Endometrial microvascular endothelial cells (primary cell): ENCODE data around the gene RBFOX1. TPM values are rescaled to one million over a fixed set of nuclear protein-coding genes. Genes with fewer than 3 reads are reported as not detected.
"Not testable (repeated sequence)": the region's sequence is repeated elsewhere in the genome, so short reads cannot be mapped to it uniquely, and the experiment has no call there.

Source experiments
- in situ Hi-C: cut with HindIII; loops from 2 replicates; pipeline ENCODE4 v1.10.0; 2017; ENCODE audit warnings: low sequenced_read_pairs, low pct_unique_long_range_greater_than_20kb; ENCODE audit errors: inconsistent ontology term
- total RNA-seq: library from RNA; depleted of rRNA; stranded (reverse); fragments of >200 nt; gene quantifications from one replicate; pipeline ENCODE4 v1.2.3, GENCODE V29; 2015; ENCODE audit errors: inconsistent ontology term

RBFOX1 gene
- total RNA-seq, 1 donor from 2014 or later, result not detected

GRCh38 chr16:7497691-7498090 lies 165.0 kb downstream of the RBFOX1 start:
- in situ Hi-C loops, result no loop called here

DNA sequence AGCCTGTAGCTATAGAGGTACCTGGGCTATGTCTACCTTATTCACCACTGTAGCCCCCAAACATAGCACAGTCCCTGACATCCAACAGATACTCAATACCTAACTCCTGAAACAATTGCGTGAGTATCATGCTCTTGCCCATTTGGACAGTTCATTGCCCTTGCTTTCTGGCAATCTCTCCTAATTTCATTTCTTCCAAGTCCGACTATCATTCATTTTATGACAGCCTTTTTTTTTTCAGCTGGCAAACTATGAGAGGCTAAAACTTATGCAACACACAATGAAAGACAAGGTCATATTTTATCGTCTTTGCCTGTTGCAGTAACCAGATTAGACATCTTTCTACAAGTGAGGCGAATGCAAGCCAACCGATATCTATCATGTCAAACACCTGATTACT lies 169.2 kb downstream of the RBFOX1 start:
- in situ Hi-C loops, result no loop called here

DNA sequence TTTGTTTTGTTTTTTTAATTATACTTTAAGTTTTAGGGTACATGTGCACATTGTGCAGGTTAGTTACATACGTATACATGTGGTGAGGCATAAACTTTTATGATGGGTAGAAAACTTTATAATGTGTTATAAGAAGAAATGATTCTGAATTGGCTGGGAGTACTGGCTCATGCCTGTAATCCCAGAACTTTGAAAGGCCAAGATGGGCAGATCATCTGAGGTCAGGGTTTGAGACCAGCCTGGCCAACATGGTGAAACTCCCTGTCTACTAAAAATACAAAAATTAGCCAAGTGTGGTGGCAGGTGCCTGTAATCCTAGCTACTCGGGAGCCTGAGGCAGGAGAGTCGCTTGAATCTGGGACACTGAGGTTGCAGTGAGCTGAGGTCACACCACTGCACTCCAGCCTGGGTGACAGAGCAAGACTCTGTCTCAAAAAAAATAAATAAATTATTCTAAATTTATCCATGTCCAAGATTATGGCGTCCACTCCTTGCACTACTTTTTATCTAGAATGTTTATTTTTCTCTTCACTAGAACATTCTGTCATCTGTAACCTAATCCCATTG lies 170.0 kb downstream of the RBFOX1 start:
- in situ Hi-C loops, result not testable (repeated sequence)

- in situ Hi-C loops, result no loop called here
These were observed 171.0 kb downstream of the RBFOX1 start for GRCh38 chr16:7503666-7504065.

- in situ Hi-C loops, result no loop called here
These were observed 172.2 kb downstream of the RBFOX1 start for GRCh38 chr16:7504844-7505243.

- in situ Hi-C loops, result no loop called here
These were observed 172.8 kb downstream of the RBFOX1 start for GRCh38 chr16:7505495-7505894.

DNA sequence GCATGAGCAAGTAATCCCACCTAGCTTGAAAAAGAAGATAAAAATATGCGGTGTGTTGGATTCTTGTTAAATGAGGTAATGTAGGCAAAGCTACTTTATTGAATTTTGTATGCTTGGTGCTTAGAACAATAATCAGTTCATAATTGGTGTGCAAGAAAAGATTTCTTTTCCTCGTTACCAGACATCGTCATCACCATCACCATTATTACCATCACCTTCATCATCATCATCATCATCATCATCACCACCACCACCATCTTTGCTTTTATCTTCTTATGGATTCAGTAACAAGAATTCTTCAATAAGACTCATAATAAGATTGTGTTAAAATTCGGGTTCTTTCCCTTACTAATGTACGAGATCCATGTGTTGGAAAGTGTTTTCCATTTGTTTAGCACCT lies 173.7 kb downstream of the RBFOX1 start:
- in situ Hi-C loops, result no loop called here

GRCh38 chr16:7508656-7509055 lies 176.0 kb downstream of the RBFOX1 start:
- in situ Hi-C loops, result no loop called here

GRCh38 chr16:7509963-7510601 lies 177.4 kb downstream of the RBFOX1 start:
- in situ Hi-C loops, result no loop called here

DNA sequence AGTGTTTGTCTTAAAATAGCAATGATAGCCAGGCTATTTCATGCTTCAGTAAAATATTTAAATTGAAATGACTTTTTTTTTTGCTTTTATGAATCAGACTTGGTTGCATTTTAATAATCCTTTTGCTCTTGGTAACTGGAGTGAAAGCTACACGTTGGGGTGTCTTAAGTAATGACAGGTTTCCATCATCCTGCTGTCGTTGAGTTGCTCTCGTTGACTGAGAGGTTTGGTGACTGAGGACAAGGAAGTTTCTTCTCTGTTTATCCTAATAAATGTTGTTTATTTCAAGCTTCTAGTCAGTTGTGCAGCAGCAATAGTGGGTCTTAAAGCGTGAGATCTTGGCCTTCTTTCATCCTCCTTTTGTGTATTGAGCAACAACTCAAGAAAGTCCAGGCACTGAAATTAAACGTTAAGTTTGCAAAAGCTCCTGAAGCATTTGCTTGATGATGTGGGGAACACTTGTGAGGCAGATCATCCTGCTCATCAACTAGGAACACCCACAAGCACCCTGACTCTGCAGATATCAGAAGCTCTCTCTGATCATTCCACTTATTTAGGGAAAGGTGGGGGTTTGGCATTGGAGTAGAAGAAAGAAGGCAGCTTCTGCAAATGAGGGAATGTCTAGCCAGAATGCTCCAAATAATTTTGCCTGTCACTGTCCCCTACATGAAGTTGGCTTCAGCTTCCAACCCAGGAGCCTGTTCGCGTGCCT lies 179.1 kb downstream of the RBFOX1 start:
- in situ Hi-C loops, result no loop called here

DNA sequence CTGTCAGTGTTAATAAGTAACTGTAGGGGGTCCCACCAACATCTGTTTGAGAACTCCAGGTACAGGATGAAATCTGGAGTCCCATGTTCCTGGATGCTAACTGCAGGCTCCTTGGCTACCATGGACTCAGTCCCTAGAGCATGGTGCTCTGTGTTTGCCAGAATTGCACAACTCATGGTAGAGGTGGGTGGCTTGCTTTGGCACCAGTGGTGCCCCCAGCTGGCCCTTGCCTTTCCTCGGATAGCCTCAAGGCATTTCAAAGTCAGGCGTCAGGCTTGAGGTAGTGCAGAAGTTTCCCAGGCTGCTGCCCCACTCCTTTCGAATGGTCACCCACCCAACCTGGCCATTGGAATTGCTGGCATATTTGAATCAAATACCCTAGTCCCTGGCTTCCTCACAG lies 179.9 kb downstream of the RBFOX1 start:
- in situ Hi-C loops, result no loop called here

- in situ Hi-C loops, result no loop called here
These were observed 180.8 kb downstream of the RBFOX1 start for GRCh38 chr16:7513429-7513828.

DNA sequence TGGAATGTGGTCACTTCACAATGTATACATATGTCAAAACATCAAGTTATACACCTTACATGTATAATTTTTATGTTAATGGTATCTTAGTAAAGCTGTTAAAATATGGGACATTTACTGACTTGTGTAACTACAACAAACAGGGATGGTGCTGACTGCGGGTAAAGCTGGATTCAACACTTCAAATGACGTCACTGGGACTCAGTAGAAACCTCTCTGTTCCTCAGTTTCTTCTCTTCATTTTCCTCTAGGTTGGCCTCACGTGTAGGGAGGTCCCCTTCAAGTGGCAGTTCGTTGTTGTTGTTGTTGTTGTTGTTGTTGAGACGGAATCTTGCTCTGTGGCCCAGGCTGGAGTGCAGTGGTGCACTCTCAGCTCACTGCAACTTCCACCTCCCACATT lies 182.9 kb downstream of the RBFOX1 start:
- in situ Hi-C loops, result no loop called here

DNA sequence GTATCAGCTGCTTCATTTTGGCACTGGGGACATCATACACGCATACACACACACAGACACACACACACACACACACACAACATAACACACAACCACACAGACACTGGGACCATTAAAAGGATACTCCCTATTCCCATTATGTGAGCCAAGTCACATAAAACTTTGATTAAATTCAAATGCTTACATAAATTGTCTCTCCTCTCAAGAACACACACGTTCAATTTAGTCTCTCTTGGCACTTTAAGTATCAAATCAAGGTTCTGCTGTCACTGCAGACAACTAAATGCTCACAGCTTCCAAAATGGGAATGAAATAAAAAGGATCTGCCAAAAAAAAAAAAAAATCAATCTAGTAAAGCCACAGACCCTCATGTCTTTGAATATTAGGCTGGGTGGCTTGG lies 184.9 kb downstream of the RBFOX1 start:
- in situ Hi-C loops, result no loop called here

DNA sequence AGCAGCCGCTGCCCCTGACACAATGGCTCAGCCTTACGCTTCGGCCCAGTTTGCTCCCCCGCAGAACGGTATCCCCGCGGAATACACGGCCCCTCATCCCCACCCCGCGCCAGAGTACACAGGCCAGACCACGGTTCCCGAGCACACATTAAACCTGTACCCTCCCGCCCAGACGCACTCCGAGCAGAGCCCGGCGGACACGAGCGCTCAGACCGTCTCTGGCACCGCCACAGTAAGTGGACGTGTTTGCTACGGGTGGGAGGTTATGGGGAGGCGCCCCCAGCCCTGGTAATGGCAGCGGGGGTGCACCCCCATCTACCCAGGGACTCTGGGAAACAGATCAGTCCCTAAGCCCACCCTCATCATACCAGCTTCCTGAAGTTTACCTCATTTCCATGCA lies 185.5 kb downstream of the RBFOX1 start:
- in situ Hi-C loops, result no loop called here

GRCh38 chr16:7521834-7522233 lies 189.2 kb downstream of the RBFOX1 start:
- in situ Hi-C loops, result no loop called here

DNA sequence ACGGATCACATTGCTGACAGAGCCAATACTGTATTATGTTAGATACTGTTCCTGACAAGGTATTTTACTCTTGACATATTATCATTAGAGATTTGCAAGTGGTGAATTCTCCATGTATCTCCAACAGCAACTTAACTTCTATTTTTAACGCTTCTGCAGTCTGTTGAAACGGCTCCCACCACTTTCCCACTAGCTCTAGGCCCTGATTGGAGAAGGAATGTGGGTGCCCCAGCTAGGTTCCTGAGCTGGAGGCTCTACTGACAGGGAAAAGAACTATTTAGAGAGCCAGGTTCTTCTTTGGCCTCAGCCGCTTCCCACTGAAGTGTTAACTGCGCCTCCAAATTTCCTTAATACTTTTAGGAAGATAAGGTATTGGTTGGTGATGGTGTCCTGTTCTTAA lies 191.8 kb downstream of the RBFOX1 start:
- in situ Hi-C loops, result no loop called here

- in situ Hi-C loops, result no loop called here
These were observed 194.1 kb downstream of the RBFOX1 start for GRCh38 chr16:7526736-7527135.

GRCh38 chr16:7532534-7532933 lies 199.9 kb downstream of the RBFOX1 start:
- in situ Hi-C loops, result no loop called here

DNA sequence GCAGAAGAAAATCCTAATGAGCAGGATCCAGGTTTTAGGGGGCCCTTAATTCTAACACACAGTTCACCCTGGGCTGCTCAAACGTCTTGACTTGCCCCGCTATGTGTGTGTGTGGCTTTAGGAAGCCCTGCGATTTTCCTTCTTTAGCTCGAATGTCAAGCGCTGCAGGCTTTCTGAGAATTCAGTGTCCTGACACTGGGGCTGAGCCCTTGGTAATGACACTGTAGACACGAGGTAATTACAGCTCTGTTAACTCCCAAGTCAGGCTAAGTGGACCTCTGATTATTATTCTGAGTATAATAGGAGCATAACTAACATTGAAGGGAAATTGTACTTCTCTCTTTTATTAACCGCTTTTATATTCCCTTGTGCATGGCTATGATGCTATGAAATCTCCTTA lies 202.1 kb downstream of the RBFOX1 start:
- in situ Hi-C loops, result no loop called here
